ENCODE results near the gene CD300LB.

CD300LB gene

DNA sequence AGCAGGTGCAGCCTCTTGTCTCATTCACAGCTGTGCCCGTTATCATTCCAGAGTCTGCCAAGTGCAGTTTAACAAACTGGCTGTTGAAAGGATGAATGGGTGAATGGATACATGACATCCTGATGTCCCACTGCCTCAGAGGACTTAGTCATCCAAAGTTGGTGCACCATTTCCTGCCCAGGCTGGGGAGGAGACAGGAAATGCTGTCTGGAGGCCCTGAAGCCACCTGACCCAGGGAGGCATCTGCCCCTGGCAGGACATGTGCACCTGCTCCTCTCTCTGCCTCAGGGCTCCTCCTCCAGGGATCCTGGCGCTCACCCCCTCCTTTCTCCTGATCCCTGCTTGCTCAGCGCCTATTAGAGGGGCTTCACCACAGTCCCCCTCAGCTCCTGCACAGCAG is 16.5 kb upstream of the CD300LB start:
- DNase-seq, result no peak

DNA sequence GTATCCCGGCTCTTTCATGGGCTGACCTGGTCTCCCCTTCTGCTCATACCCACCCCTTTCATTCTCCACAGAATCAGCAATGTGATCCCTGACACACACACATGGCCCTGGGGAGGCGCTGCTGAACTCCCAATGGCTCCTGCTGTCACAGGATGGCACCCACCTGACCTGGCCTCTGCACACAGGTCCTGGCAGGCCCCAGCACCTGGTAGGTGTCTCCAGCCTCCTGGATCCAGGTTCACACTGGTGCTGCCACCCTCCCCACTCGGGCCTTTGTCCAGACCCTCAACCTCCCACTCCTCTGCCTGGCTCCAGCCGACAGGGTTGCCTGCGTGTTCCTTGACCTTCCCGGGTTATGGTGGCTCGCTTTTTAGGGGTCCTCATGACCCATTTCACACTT is 16.0 kb upstream of the CD300LB start:
- DNase-seq, result no peak

DNA sequence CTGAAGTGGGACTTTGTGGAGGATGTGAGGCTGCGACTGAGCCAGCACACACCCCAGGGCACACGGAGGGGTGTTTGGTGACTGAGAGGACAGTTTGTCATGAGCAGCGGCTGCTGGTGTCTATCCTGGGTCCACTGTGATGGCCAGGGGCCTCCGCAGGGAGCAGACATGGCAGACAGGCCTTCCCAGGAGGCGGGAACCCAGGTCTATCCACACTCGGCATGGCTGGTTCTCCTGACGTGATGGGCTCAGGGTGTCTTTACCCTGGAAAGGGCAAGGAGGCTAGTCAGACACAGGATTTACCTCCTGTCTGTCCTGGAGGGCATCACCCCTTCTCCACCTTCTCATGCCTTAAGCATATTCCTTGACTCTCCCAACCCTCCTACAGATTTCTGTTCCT is 15.3 kb upstream of the CD300LB start:
- DNase-seq, result no peak

DNA sequence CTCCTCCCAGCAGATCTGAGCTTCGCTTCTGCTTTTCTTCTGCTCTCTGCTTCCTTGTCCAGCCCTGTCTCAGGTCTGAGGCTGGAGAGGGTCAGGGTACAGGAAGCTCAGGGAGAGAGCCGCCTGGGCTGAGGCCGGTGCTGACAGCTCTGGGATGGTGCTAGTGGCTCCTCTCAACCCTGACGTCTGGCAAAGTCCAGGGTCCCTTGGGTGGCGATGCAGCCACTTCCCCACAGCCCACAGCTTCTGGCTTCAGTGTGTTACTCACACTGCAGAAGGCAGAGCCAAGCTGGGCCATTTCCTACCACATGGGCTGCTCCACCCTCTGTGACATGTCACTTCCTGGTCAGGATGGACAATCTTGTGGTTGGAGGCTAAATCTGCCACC is 14.6 kb upstream of the CD300LB start, which contains the start of gene CD300C:
Gene CD300C (minus strand): TSS at position 273 of the 388 bp plus-strand sequence. CDS start 333 bp downstream, outside the sequence.
- DNase-seq, result peak; percentile 74

DNA sequence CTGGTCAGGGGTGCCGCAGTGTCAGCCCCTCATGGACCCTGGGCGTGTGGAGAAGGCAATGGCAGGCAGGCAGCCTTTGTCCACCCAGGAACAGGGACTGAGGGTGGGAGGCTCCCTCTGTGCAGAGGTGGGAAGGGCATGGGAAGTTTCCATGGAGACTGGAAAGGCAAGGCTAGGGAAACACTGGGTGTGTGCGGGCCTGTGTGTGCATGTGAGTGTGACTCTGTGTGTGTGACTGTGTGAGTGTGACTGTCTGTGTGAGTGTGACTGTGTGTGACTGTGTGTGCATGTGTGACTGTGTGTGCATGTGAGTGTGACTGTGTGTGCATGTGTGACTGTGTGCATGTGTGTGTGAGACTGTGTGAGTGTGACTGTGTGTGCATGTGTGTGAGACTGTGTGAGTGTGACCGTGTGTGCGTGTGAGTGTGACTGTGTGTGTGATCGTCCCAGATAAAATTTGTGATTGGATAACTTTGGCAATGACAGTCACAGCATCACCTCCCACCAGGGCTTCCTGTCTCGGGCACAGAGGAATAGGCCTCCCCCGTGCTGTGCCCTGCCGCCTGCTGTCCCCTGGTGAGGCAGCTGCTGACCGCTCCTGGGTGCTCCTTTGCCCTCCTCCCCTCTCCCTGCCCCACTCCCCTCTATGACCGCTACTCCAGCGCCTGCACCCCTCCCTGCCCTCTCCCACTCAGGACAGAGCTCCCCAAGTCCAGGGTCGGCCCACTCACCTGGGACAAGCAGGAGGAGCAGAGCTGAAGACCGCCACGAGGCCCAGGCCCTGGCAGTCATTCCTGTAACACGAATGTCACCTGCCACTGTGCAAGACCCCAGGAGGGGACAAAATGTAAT is 13.9 kb upstream of the CD300LB start:
- no peak for DNase-seq

DNA sequence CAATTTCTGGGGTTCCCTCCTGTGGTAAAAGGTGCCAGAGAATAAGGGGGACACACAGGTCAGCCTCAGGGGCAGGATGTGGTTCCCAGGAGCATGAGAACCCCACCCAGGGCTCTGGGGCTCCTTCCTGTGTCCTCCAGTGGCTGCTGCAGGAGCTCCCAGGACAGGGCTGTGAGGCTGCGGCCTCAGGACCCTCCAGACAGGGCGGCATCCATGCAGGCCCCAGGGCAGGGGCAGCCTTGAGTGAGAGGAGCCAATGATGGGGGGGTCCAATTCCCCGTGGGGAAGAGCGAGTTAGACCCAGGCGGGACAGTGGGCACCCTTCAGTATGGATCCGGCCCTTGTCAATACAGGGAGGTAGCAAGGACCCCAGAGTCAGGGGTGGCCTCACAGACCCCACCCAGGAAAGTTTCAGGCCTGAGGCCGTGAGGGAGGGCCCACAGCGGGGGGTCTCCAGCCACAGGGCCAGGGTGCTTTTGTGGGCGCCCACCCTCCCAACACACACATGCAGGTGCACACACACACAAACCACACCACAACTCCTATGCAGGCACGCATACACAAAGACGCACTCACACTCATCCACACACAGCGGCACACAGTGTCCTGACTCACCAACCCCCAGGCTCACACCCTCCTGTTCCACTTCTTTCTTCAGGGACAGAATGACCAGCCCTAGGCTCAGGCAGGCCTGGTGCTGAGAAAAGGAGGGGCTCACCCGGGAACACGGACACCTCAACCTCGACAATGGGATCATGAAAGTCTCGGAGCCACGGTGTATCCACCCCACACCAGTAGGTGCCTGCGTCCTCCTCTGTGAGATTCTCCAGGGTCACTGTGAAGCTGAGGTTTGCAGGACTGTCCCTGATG is 12.9 kb upstream of the CD300LB start:
- DNase-seq, result no peak

DNA sequence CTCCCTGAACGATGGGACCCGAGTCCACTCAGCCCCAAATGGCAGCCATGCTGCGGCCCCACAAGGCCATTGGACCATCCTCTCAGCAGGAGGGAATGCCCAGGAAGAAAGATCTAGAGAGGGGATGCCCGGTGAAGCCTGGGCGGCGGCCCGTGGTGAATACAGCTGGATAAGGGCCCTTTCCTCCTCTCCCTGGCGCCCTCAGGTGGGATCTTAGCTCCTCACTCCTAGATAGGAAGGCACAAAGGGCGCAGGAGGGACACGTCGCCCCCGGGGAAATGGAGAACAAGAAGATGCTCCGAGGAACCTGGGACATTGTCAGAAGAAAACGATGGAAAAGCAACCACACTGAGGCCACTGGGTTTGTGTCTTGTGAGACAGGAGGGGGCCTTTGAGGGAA is 12.1 kb upstream of the CD300LB start:
- DNase-seq, result no peak

DNA sequence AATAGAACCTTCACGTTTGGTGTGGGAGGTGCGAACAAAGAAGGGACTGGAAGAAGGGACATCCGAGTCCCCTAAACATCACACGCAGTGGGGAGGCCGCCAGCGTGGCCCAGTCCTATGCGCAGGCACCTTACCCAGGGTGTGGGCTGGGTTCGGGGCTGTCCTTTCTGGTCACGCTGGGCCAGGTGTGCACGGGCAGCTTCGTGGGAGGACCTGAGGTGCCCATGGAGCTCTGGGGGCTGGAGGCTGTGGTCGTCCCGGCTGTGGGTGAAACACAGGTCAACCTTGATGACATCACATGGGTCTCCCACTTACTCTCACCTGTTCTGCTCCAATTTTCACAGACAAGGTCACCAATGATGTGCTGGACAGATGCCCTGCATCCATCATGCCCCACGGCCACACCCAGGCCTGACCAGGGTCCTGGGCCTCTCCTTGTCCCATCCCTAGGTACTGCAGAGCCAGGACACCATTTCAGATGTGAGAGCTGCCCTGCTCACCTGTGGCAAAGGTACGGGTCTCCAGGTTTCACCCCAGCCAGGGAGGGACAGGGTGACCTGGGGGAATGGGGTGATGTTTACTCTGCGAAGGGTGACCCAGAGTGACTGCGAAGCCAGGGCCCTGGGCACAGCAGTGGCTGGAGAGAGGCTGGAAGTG is 11.6 kb upstream of the CD300LB start:
- DNase-seq, result no peak

DNA sequence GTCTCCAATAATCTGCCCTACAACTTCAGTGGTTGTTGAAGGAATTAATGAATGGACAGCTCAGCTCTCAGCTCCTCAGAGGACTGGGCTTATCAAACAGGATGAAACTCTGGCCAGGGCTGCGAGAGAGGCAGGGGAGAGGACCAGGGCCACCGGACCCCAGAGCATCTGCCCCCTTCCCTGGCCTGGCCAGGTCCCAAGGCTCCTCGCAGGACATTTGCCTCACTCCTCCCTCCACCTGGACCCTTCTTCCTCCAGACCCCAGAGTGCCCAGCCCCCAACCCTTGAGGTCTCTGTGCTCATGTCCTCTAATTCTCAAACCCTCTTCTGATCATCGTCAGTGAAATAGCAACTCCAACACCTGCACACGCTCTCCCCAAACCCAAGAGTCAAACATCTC is 10.9 kb upstream of the CD300LB start:
- DNase-seq, result no peak

DNA sequence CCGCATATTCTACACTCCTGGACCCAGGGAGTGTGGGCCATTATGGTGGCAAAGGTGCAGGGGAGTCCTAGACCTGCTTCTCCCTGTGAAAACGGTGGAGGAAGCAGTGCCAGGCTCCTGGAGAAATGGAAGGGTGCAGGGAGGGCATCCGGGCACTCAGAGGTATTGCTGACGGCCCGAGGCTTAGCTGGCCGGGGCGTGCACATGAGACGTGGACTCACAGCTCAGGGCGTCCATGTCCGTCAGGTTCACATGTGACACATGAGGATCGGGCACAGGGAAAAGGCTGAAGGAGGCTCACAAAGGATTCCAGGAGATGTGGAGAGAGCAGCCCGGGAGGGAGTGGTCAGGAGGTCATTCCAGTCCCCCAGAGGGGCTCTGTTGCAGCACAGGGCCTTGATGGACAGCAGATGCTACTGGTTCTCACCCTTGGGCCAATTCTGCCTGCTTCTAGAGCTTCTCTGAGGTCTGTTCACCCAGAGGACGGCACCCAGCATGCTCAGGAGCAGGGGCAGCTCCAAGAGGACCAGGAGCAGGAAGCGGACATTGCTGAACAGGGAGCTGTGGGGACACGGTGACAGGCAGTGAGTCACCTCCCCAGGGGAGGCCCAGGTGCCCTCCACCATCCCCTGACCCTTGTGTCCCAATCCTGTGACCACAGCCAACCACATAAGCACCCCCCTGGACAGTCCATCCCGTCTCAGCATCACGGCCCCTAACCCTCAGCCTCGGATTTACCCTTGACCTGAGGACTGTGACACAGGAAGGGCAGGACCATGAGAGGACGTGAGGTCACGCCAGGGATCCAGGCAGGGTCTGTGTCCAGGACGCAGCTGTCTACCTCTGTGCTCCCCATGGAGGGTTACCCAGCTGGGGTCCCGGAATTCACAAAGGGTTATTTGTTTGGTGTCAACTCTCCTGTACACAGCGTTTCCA is 10.2 kb upstream of the CD300LB start:
- no peak for DNase-seq

DNA sequence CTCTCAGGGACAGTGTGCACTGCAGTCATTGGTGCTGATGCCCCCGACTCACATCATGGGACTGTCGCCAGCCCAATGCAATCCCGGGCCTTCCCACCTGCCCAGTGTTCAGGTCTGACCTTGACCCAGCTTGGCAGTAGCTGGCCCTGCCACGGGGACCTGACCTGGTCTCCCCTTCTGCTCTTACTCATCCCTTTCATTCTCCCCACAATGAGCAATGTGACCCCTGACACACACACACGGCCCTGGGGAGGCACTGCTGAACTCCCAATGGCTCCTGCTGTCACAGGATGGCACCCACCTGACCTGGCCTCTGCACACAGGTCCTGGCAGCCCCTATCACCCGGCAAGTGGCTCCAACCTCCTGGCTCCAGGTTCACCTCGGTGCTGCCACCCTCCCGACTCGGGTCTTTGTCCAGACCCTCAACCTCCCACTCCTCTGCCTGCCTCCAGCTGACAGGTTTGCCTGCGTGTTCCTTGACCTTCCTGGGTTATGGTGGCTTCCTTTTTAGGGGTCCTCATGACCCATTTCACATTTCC is 8.1 kb upstream of the CD300LB start:
- no peak for DNase-seq

DNA sequence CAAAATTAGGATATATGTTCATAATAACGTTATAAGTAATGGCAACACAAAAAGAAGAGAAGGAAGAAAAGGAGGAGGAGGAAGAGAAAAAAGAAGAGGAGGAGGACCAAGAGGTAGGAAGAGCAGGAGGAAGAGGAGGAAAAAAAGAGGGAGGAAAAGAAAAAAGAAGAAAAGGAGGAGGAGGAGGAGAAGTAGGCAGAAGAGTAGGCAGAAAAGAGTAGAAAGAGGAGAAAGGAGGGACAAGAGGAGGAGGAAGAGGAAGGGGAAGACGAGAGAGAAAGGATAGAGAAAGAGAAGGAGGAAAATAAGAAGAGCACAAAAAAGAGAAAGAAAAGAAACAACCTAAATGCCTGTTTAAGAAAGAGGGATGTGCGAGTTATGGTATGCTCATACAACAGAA is 5.6 kb upstream of the CD300LB start:
- no peak for DNase-seq

DNA sequence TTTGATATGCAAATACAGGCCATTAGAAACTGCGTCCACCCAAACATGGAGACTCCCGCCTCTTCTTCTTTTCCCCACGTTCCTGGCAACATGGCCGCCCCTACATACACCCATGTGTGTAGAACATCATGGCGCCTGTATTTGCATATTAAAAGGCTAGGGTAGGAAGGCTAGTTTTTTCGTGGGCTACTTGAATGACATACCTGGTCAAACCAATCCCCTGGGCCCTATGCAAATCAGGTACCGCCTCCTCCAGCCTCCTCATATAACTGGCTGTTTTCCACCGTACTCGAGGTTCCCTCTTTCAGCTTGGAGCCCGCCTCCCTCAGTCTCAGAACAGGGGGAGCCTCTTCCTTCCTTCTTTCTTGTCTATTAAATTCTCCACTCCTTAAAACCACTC is 840 bp upstream of the CD300LB start:
- peak; percentile 98 for DNase-seq

DNA sequence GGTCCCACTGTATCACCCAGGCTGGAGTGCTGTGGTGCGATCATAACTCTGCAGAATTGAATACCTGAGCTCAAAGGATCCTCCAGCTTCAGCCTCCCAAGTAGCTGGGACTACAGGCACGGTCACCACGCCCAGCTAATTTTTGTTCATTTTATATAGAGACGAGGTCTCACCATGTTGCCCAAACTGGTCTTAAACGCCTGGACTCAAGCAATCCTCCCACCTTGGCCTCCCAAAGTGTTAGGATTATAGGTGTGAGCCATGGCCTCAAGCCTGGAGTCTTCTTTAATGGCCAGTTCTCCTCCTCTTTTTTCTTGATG is 484 bp downstream of the CD300LB start:
- DNase-seq, result no peak

DNA sequence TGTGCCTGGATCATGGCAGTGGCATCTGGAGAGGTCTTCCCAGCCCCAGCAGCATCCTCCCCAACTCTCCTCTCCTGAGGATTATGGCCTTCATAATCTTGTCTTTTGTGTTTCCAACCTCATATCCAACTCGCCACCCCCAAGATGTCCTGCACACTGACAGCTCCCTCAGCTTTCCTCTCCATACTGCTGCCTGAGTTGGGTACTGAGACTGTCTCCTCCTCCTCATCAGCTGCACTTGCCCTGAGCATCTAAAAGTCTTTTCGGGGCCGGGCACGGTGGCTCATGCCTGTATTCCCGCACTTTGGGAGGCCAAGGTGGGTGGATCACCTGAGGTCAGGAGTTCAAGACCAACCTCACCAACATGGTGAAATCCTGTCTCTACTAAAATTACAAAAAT is 2.0 kb downstream of the CD300LB start:
- DNase-seq, result no peak

DNA sequence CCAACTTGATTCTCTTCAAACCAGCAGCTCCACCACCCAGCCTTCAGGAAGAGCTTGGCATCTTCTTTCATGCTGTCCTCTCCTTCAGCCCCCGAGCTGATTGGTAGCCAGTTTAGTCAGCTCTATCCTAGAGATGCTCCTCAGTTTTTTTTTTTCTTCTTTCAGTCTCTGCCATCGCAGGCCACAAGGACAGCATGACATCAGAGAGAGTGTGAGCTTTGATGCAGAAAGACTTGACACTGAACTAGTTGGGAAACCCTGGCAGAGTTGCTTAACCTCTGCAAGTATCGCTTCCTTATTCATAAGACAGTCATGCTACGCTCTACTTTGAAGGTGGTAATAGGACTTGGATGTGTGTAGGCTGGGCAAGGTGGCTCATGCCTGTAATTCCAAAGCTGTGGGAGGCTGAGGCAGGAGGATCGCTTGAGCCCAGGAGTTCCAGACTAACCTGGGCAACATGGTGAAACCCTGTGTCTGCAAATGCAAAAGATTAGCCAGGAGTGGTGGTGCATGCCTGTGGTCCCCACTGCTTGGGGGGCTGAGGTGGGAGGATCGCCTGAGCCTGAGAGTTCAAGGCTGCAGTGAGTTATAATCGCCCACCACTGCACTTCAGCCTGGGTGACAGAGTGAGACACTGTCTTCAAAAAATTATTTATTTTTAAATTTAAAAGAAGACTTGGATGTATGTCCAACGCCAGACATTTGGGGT is 2.6 kb downstream of the CD300LB start:
- DNase-seq, result peak; percentile 82

DNA sequence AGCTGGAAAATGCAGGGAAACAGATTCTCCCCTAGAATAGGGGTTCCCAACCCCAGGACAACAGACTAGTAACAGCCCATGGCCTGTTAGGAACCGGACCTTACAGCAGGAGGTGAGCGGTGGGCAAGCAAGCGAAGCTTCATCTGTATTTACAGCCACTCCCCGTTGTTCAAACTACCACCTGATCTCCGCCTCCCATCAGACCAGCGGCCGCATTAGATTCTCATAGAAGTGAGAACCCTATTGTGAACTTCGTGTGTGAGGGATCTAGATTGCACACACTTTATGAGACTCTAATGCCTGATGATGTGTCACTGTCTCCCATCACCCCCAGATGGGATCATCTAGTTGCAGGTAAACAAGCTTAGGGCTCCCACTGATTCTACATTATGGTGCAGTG is 3.5 kb downstream of the CD300LB start:
- no peak for DNase-seq

DNA sequence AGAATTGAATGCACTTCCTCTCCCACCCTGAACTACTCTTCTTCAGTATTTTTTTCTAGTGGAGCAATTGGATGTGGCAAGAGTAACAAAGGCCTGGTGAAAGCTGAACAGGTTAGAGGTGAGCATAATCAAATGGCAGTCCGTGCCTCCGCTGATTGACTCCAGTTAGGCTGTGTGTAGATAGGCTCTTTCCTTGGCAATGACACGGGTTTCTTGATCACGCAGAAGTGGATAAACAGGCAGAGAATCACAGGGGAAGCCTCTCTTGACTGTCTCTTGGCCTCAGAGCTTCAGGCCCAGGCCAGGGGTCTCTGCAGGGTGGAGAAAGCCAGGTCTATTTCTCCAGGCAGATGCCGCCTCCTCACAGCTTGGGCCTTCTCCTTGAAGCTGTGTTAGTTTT is 4.2 kb downstream of the CD300LB start:
- no peak for DNase-seq

DNA sequence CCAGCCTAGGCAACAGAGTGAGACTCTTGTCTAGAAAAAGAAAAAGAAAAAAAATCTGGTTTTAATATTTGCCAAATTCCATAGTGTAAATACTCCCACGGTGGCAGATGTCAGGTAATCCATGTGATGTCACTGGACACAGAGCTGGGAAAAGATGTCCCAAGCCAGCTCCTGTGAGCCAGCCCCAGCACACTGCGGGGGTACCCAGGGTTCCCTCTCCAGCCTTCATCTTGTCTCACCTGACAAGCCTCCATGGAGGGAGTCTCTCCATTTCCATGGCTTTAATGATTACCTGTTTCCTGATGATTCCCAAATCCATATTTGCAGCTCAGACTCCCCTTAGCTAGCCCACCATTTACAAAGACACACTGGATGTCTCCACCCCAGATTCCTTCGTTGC is 4.6 kb downstream of the CD300LB start:
- no peak for DNase-seq

DNA sequence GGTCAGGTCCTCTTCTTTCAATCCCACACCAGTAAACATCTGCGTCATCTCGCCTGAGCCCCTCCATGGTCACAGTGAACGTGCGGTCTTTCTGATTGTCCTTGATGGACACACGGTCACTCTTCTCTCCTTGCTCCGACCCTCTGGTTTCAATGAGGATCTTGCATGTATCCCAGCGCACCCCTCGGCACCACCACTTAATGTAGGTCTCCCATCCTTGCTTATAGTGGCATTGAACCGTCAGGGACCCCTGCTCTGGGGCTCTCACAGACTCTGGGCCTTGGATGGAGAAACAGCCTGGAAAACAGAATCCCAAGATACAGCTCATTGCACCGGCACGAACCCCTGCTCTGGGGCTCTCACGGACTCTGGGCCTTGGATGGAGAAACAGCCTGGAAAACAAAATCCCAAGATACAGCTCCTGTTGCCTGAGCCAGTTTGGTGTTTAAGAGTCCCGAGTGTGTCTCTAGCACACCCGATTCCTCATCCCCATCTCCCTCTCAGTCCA is 5.4 kb downstream of the CD300LB start:
- DNase-seq, result no peak

DNA sequence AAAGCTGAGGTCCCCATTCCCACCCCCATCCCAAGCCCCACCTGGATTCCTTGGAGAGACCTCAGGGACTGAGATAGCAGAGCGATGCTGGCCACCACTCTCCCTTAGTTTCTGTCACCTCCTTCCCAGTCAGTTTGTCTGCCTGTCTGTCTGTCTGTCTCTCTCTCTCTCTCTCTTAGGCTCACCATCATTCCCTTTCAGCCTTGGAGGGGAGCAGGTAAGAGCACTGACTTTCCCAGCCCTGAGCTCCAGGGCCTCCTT is 5.9 kb downstream of the CD300LB start:
- no peak for DNase-seq
